ENCODE results near the gene FHOD3.

- TF ChIP-seq, protein P1, sequence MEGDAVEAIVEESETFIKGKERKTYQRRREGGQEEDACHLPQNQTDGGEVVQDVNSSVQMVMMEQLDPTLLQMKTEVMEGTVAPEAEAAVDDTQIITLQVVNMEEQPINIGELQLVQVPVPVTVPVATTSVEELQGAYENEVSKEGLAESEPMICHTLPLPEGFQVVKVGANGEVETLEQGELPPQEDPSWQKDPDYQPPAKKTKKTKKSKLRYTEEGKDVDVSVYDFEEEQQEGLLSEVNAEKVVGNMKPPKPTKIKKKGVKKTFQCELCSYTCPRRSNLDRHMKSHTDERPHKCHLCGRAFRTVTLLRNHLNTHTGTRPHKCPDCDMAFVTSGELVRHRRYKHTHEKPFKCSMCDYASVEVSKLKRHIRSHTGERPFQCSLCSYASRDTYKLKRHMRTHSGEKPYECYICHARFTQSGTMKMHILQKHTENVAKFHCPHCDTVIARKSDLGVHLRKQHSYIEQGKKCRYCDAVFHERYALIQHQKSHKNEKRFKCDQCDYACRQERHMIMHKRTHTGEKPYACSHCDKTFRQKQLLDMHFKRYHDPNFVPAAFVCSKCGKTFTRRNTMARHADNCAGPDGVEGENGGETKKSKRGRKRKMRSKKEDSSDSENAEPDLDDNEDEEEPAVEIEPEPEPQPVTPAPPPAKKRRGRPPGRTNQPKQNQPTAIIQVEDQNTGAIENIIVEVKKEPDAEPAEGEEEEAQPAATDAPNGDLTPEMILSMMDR (IDR thresholded peaks at IDR 0.05), result no peak
- TF ChIP-seq POLR2A (IDR thresholded peaks at IDR 0.05), result no peak
These were observed 300.1 kb downstream of the FHOD3 start for GRCh38 chr18:36597636-36598035.
